Left cardiac atrium (tissue), 4 donors: ENCODE data around the gene ZNF879. TPM values are rescaled to one million over a fixed set of nuclear protein-coding genes. Genes with fewer than 3 reads are reported as not detected.

Experiments
- ATAC-seq, 2 donors: fragments of 200-7000 bp; cut with Tn5 transposase; one replicate each; pipeline ENCODE4 v1.9.1; 2020; ENCODE audit warnings: mild to moderate bottlenecking in 2 of 2, moderate library complexity in 2 of 2
- DNase-seq: peaks from one replicate; pipeline ENCODE4 v3.0.0-alpha.2; 2020
- intact Hi-C, 2 donors: fragments of 100-400 bp; cut with DNase I; formaldehyde crosslinking; loops; one replicate each; pipeline versions ENCODE4 v1.14.1 to v1.15.1; 2022 to 2023
- total RNA-seq, 2 donors: library from RNA; stranded (reverse); fragmentation: NEBNext Ultra II Directional; extraction: Animal tissue kit (Norgen Biotek cat#: 25700); gene quantifications; one replicate each; pipeline ENCODE4 v1.2.1, GENCODE V29; 2021
- donor health status: DM: no; HTN: yes; CAD: no.
- donor health status: DM: no; HTN: yes; CAD: no; lungs with severe emphysema.
- donor health status: DM: yes; HTN: yes; CAD: no.
- donor health status: Dilated cardiomyopathy.

The ZNF879 gene
- total RNA-seq, 2 donors from 2014 or later, result 4.7 to 4.8 TPM

DNA sequence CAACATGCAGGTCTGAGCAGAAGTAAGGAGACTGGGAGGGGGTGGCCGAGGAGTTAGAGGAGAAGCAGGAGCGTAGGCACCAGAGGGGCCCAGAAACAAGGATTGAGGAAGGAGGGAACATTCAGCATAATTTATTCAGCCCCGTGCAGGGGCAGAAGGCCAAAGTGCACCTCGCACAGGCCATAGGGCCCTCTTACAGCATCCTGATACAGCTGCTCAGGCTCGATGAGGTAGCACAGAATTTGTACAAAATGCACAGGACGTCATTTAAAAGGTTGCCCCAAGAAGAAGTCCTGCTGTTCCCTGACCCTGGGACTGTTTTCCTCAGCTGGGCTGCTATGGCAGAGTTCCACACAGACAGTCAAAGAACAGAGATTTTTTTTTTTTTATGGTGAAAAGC is 26.4 kb upstream of the ZNF879 start:
- DNase-seq, result no peak
- no peak for ATAC-seq
- intact Hi-C loops, result no loop called here

DNA sequence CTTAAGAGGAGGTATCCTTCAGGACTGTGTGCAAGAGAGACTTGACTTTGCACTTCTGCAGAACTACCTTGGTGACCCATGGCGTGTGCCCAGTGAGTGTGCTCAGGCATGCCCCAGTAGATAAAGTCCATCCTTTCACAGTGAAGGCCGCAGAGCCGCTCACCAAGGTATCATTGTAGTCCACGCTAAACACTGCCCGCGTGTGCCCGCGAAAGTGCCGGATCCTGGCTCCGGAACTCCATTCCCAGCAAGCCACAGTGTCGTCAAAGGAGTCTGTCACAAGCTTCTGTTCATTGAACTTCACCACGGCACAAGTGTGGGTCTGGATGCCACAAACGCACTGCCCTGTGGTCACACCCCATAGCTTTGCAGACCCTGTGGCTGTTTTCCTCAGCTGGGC is 25.2 kb upstream of the ZNF879 start:
- no peak for DNase-seq
- no peak for ATAC-seq
- intact Hi-C loops, result no loop called here

DNA sequence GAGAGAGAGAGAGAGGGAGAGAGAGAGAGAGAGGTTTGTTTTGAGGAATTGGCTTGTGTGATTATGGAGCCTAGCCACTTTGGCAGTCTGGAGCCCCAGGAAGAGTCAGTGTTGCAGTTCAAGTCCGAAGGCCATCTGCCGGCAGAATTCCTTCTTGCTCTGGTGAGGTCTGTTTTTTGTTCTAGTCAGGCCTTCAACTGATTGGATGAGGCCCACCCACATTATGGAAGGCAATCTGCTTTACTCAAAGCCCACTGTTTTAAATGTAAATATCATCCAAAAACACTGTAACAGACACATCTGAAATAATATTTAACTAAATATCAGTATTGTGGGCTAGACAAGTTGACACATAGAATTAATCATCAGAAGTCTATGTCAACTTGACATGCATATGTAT is 17.0 kb upstream of the ZNF879 start:
- DNase-seq (no peak), ATAC-seq (no peak)
- intact Hi-C loops, result no loop called here

DNA sequence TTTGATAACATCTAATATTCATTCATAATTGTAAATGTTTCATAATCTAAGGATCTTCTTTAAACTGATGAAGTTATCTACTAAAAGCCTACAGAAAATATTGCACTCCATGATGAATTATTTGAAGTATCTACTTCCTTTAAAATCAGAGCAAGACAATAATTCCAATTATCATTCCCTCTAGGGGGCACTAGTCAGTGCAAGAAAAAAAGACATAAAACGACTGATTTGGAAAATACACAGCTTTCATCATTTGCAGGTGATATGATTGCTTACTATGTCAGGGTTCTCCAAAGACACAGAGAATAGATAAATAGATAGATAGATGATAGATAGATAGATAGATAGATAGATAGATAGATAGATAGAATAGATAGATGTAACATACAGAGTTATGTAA is 14.9 kb upstream of the ZNF879 start:
- intact Hi-C loops, result no loop called here
- ATAC-seq (no peak), DNase-seq (no peak)

DNA sequence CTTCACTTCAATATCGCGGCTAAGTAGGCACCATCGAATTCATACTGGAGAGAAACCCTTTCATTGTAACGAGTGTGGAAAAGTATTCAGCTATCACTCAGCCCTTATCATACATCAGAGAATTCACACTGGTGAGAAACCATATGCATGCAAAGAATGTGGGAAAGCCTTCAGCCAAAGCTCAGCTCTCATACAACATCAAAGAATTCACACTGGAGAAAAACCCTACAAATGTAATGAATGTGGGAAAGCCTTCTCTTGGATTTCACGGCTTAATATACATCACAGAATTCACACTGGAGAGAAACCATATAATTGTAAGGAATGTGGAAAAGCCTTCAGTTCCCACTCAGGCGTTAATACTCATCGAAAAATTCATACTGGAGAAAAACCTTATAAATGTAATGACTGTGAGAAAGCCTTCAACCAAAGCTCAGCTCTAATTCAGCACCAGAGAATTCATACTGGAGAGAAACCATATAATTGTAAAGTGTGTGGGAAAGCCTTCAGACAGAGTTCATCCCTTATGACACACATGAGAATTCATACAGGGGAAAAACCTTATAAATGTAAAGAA is 9.5 kb downstream of the ZNF879 start:
- DNase-seq (no peak), ATAC-seq (no peak)
- intact Hi-C loops, result no loop called here

DNA sequence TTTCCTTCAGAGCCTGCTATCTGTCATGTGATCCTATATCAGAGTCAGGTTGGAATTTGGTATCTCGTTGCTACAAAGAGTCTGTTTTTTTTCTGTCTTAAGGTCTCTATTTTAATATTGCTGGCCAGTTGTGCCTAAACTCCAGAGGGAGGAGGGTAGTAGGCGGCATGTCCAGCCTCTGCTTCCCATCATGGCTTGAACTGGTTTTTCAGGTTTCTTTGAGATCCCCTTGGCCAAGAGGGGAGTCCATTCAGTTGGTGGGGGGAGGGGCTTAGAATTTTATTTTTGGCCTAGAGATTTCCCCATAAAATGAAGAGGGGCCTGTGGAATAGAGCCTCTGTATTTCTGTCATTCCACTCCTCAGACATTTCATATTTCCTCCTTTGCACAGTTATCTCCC is 21.2 kb downstream of the ZNF879 start:
- intact Hi-C loops, result no loop called here
- no peak for DNase-seq
- no peak for ATAC-seq

DNA sequence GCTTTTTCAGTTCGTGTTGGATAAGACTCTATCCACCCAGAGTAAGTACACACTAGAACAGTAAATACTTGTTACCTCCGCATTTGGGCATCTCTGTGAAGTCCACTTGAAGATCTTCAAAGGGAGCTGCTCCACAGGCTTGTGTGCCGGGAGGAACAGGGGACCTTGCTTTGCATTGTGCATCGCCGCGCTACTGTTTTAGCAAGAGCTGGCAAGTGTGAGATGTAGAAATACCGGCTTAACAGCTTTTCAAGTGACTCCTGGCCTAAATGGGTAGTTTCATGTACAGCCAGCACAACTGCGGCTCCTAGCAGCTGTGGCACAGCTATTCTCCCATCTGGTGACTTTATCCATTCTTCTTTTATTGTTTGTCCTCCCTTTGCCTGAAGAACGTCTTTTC is 28.2 kb downstream of the ZNF879 start:
- intact Hi-C loops, result loop anchor here in 1 of 2 donors (10.0 kb wide), 1 partner anchor 117 kb away; no protein-coding TSS in a partner anchor
- DNase-seq (no peak), ATAC-seq (no peak)

DNA sequence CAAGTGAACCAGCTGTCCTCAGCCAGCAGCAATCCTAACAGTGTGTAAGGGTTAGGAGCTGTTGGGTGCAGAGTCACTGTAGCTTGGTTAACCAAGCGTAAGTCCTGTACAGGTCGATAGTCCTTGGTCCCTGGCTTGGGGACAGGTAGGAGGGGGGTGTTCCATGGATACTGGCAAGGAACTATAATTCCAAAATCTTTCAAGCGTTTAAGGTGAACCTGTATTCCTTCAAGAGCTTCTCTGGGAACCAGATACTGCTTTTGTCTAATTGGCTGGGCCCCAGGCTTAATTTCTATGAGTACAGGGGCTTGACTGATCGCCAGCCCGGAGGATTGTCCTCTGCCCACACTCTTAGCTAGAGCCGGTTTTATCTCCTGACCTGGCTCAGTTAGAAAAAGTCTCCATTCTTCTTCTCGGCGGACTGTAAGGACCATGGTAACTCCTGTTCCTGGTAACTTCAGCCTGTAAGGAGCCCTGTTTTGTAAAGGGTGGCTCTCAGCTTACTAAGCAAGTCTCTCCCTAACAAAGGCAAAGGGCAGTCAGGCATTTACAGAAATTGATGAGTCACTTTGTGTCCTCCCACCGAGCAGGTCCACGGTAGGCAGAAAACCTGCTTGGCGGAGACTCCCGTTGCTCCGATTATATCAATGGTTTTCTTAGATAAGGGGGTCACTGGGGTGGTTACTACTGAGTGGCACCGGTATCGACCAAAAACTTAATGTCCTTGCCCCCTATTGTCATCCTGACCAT is 30.6 kb downstream of the ZNF879 start:
- DNase-seq (no peak), ATAC-seq (no peak)
- intact Hi-C loops, result loop anchor here in 1 of 2 donors (10.0 kb wide), 1 partner anchor 119 kb away; no protein-coding TSS in a partner anchor

DNA sequence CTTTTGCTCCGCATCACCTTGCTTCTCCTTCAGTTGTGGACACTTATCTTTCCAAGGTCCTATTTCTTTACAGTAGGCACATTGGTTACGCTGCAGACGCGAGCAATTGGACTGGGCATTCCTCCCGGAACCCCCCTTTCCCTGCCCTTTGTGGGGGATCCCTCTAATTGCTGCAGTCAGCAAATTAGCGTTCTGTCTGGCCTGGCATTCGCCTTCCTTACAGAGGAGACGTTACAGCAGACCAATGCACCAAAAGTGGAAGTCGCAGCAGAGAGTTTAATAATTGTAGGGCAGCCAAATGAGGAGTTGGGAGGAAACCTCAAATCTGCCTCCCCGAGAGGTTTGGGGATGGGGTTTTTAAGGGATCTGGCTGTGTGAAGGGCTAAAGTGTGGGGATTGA is 31.3 kb downstream of the ZNF879 start:
- intact Hi-C loops, result loop anchor here in 1 of 2 donors (10.0 kb wide), 1 partner anchor 120 kb away; no protein-coding TSS in a partner anchor

DNA sequence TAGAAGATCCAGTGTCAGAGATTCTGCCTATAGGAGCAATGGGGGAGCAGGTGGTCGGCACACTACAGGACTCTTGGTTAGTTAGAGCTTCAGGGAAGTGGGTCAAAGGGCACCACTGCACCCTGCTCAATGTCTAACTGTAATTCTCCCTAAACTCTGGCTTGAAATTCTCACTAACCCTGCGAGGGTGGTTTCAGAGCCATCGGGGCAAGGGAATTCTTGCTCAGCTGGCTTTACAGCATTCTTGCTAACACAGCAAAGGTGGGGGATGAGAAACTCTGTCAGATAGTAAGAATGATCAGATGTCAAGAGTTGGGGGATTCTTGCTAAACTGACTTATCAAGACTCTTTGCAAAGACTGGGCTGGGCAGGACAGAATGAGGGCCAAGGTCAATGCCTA is 31.8 kb downstream of the ZNF879 start:
- DNase-seq (no peak), ATAC-seq (no peak)
- intact Hi-C loops, result loop anchor here in 1 of 2 donors (10.0 kb wide), 1 partner anchor 121 kb away; no protein-coding TSS in a partner anchor

More for the DNA sequence above, 31.3 kb downstream of the ZNF879 start:
- ATAC-seq (no peak), DNase-seq (no peak)

DNA sequence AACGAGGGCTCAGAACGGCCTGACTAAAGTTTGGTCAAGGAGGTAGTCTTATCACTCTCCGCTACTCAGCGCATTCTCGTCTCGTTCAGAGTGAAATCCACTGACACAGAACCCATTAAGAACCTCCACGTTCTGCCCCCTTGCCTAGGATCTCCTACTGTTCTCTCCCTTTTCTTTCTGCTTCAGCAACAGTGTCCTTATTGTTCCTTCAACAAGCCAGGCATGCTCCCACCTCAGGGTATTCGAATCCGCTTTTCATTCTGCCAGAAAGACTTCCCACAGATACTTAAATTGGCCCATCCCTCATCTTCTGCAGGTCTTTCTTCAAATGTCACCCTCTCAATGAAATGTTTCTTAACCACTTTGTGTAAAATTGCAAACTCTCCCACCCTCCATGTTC is 32.2 kb downstream of the ZNF879 start:
- DNase-seq (no peak), ATAC-seq (no peak)
- intact Hi-C loops, result loop anchor here in 1 of 2 donors (10.0 kb wide), 1 partner anchor 121 kb away; no protein-coding TSS in a partner anchor

DNA sequence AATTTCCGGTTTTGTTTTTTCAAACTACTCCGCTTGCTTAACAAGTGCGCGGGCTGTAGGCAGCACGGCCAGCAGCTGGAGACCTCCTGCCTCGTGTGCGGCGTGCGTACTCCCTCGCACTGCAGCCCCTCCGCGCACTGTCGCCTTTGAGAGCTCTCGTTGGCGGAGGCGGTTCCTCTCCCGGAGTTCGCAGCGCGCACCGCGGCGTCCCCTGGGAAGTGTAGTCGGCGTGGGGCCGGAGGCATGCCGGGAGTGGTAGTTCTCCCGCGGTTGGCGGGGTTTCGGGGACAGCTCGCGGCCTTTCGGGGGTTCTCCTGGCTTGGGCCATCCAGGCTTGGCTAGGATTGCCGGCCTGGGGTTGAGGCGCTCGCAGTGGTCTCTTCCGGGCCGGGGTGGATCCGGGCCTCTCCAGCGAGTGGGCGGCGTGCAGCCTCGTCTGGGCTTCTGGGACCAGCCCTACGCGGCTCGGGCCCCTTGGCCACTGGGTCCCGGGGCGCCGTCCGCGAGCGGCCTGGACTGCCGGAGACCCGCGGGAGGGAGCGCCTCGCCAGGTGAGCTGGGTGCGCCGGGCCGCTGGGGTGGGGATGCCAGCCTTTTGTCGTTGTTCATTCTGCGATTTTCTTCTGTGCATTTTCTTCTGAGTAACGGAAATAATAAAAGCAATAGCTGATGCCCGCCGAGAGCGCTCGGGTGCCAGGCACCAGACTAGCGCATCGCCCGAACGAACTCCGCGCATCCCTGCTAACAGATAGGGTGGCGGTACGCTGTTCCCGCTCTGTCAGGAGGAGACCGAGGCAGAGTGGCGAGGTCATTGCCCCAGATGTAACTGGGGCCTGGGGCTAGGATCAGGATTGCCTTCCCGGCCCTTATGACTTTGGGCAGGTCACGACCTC is 36.8 kb downstream of the ZNF879 start, which contains the start of gene ZNF354C:
TSS of gene ZNF354C (plus strand) at position 258 of the 893 bp plus-strand sequence. CDS start 1,696 bp downstream, outside the sequence.
- intact Hi-C loops, result loop anchor here in 1 of 2 donors (5.0 kb wide), 2 partner anchors 198 to 328 kb away; partner anchors contain the start of gene ZNF354A
- DNase-seq, result peak; percentile 93
- peak; percentile 99 to 100 for ATAC-seq

DNA sequence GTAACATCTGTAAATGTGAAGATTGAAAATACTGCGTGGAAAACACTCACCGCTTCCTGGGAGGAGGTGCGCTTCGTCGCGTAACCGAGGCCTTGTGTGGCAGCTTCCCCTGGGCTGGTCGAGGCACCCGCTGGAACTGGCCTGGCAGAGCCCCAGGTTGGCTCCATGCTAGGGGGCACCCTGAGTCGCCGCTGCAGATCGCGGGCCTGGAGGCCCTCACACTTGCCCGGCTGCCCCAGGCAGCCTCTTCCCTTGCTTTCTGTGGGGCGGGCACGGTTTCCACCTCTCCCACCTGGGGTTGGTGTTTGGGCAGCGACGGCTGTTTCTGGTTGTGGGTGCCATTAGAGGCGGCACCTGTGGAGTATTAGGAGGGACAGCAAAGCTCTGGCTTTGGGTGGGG is 37.4 kb downstream of the ZNF879 start:
- no peak for ATAC-seq
- DNase-seq, result no peak
- intact Hi-C loops, result loop anchor here in 1 of 2 donors (5.0 kb wide), 2 partner anchors 199 to 329 kb away; partner anchors contain the start of gene ZNF354A

DNA sequence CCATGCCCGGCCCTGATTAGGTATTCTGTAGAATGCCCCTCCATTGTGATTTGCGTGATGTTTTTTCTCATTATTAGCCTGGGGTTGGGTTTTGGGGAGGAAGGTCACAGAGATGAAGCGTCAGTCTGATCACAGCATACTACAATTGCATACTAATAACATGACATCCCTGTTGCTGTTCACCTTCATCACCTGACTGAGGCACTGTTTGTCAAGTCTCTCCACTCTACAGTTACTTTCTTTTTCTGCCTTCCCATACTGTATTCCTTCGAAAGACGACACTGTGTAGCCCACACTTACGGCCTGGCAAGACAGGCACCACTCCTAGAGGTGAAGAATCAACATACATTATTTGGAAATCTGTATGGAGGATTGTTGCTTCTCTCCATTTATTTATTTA is 42.1 kb downstream of the ZNF879 start:
- ATAC-seq (no peak), DNase-seq (no peak)
- intact Hi-C loops, result no loop called here

DNA sequence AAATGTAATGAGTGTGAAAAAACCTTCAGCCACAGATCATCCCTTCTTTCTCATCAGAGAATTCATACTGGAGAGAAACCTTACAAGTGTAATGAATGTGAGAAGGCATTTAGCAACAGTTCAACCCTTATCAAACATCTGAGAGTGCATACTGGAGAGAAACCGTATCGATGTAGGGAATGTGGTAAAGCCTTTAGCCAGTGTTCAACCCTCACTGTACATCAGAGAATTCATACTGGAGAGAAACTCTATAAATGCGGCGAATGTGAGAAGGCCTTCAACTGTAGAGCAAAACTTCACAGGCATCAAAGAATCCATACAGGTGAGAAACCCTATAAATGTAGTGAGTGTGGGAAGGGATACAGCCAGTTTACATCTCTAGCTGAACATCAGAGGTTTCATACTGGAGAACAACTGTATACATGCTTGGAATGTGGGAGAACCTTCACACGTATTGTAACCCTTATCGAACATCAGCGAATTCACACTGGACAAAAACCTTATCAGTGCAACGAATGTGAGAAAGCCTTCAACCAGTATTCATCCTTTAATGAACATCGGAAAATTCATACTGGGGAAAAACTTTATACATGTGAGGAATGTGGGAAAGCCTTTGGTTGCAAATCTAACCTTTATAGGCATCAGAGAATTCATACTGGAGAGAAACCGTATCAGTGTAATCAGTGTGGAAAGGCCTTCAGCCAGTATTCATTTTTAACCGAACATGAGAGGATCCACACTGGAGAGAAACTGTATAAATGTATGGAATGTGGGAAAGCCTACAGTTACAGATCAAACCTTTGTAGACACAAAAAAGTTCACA is 55.8 kb downstream of the ZNF879 start:
- DNase-seq (no peak), ATAC-seq (no peak)
- intact Hi-C loops, result no loop called here

DNA sequence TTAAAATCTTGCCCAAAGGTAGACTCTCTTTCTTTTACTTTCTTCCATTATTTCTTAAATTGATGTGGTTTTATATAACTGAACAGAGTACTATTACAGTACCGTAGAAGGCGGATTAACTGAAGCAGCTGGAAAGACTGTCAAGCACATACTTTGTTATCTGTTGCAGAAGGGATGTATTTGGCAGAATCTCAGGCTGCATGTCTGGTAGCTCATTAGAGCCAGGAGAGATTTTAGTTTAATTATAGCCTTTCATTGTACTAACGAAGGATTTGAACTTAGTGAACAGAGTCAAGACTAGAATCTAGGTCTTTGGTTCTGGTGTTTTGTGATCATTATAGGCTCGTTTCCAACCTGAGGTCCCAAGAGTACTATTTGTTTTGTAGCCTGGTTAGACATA is 57.1 kb downstream of the ZNF879 start:
- intact Hi-C loops, result no loop called here
- DNase-seq, result no peak

More for the DNA sequence above, 57.1 kb downstream of the ZNF879 start:
- no peak for ATAC-seq
